ENCODE results near the gene ZDHHC3.

The ZDHHC3 gene

DNA sequence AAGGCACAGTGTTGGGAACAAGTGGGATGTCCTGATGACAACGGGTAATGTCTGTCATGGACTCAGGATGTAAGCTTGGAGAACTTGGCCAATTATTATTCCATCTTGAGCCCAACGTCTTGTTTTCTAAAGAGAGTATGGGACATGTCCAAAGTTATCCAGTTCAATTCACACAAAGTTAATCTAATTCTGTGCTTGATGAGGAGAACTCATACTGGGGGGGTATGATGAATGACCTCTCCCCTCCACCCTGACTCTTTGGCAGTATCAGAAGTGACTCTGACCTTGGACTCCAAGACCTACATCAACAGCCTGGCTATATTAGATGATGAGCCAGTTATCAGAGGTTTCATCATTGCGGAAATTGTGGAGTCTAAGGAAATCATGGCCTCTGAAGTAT is 65.3 kb downstream of the ZDHHC3 start:
- H3K79me2 ChIP-seq (ENCODE audit: control insufficient read depth, low read length), result no peaks in the 10 kb centered on the region

DNA sequence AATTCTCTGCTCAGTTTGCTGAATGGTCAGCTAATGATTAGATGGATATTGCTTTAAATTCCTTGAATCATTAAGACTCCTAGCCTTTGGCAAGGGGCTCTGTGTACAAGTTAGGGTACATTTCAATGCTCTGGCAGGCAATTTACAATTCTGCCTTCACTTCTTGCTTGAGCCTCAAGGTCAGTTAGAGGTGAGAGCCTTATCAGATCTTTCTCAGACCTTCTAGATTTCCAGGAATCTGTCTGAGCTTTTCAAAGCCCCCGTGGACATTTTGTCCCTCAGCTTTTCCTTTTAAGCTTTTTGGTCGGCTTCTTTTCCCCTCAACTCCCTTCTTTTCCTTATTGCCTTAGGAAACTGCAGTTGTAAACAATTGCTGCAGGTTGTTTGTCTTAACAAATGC is 66.9 kb downstream of the ZDHHC3 start:
- no peaks in the 10 kb centered on the region for H3K9me2 ChIP-seq (replicated peaks; ENCODE audit: control insufficient read depth, low read length)
- H3F3A ChIP-seq (ENCODE audit: control insufficient read depth, insufficient read depth), result no peaks in the 10 kb centered on the region
- TF ChIP-seq, protein P1, sequence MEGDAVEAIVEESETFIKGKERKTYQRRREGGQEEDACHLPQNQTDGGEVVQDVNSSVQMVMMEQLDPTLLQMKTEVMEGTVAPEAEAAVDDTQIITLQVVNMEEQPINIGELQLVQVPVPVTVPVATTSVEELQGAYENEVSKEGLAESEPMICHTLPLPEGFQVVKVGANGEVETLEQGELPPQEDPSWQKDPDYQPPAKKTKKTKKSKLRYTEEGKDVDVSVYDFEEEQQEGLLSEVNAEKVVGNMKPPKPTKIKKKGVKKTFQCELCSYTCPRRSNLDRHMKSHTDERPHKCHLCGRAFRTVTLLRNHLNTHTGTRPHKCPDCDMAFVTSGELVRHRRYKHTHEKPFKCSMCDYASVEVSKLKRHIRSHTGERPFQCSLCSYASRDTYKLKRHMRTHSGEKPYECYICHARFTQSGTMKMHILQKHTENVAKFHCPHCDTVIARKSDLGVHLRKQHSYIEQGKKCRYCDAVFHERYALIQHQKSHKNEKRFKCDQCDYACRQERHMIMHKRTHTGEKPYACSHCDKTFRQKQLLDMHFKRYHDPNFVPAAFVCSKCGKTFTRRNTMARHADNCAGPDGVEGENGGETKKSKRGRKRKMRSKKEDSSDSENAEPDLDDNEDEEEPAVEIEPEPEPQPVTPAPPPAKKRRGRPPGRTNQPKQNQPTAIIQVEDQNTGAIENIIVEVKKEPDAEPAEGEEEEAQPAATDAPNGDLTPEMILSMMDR (IDR thresholded peaks at IDR 0.05; ENCODE audit: low read depth, low read length, poor library complexity, severe bottlenecking), result no peak
- TF ChIP-seq EZH2phosphoT487 (IDR thresholded peaks at IDR 0.05; ENCODE audit: borderline replicate concordance, low read length), result no peak
- peaks cover 3% of the 10 kb centered on the region; the same call in 1 of the 2 replicates for H4K20me1 ChIP-seq (ENCODE audit: control insufficient read depth, insufficient read depth, low read depth, low read length)
- H3K27me3 ChIP-seq (ENCODE audit: control insufficient read depth, low read length), result peaks cover 14% of the 10 kb centered on the region
- no peak overlapping the region for H3K4me3 ChIP-seq (ENCODE audit: low read length)
- H3K27ac ChIP-seq (ENCODE audit: low read depth, low read length), result no peak overlapping the region
- H3K4me1 ChIP-seq (ENCODE audit: control insufficient read depth, low read length), result no peaks in the 10 kb centered on the region
- H3K9me3 ChIP-seq (ENCODE audit: control insufficient read depth, insufficient read depth, low read length), result no peaks in the 10 kb centered on the region; the same call in 1 of the 2 replicates
- H3K4me2 ChIP-seq (ENCODE audit: low read length), result no peak overlapping the region
- H3K36me3 ChIP-seq (ENCODE audit: control insufficient read depth, low read length), result no peaks in the 10 kb centered on the region
- H3K79me2 ChIP-seq (ENCODE audit: control insufficient read depth, low read length), result no peaks in the 10 kb centered on the region

More for the DNA sequence above, 65.3 kb downstream of the ZDHHC3 start:
- H3K36me3 ChIP-seq (ENCODE audit: control insufficient read depth, low read length), result no peaks in the 10 kb centered on the region
- H3K9me3 ChIP-seq (ENCODE audit: control insufficient read depth, insufficient read depth, low read length), result no peaks in the 10 kb centered on the region; the same call in 1 of the 2 replicates
- H3F3A ChIP-seq (ENCODE audit: control insufficient read depth, insufficient read depth), result no peaks in the 10 kb centered on the region
- H4K20me1 ChIP-seq (ENCODE audit: control insufficient read depth, insufficient read depth, low read depth, low read length), result peaks cover 3% of the 10 kb centered on the region; the same call in 1 of the 2 replicates
- H3K4me1 ChIP-seq (ENCODE audit: control insufficient read depth, low read length), result no peaks in the 10 kb centered on the region
- H3K9me2 ChIP-seq (replicated peaks; ENCODE audit: control insufficient read depth, low read length), result no peaks in the 10 kb centered on the region
- no peak overlapping the region for H3K4me3 ChIP-seq (ENCODE audit: low read length)
- H3K4me2 ChIP-seq (ENCODE audit: low read length), result no peak overlapping the region
- no peak overlapping the region for H3K27ac ChIP-seq (ENCODE audit: low read depth, low read length)
- no peak for TF ChIP-seq EZH2phosphoT487 (IDR thresholded peaks at IDR 0.05; ENCODE audit: borderline replicate concordance, low read length)
- TF ChIP-seq, protein P1 (IDR thresholded peaks at IDR 0.05; ENCODE audit: low read depth, low read length, poor library complexity, severe bottlenecking), result no peak
- peaks cover 9% of the 10 kb centered on the region for H3K27me3 ChIP-seq (ENCODE audit: control insufficient read depth, low read length)

DNA sequence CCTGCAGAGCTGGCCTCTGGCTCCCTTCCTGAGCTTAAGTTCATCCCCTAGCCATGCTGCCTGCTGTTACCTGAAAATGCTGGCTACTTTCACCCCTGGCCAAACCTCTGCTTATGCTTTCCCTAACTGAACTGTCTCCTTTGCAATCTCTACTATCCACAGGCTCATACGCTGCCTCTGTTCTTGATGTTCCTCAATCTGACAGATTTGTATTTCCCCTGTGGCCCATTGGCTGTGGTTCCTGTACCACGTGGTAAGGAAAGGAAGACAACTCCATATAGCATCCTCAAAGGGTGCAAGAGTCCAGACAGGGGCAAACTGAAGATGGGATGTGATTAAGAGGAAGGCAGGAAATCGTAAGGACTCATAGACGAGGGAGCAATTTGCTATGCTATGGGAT is 68.4 kb downstream of the ZDHHC3 start:
- Histone ChIP-seq H3K4me3 (ENCODE audit: low read length) (no peak overlapping the region), H3K36me3 (ENCODE audit: control insufficient read depth, low read length) (no peaks in the 10 kb centered on the region), H4K20me1 (ENCODE audit: control insufficient read depth, insufficient read depth, low read depth, low read length) (no peaks in the 10 kb centered on the region), H3K4me1 (ENCODE audit: control insufficient read depth, low read length) (no peaks in the 10 kb centered on the region), H3K27me3 (ENCODE audit: control insufficient read depth, low read length) (peaks cover 14% of the 10 kb centered on the region), H3K9me2 (replicated peaks; ENCODE audit: control insufficient read depth, low read length) (no peaks in the 10 kb centered on the region), H3K79me2 (ENCODE audit: control insufficient read depth, low read length) (no peaks in the 10 kb centered on the region), H3K9me3 (ENCODE audit: control insufficient read depth, insufficient read depth, low read length) (no peaks in the 10 kb centered on the region; the same call in 1 of the 2 replicates), H3F3A (ENCODE audit: control insufficient read depth, insufficient read depth) (no peaks in the 10 kb centered on the region), H3K27ac (ENCODE audit: low read depth, low read length) (no peak overlapping the region), H3K4me2 (ENCODE audit: low read length) (no peak overlapping the region)
- TF ChIP-seq EZH2phosphoT487 (IDR thresholded peaks at IDR 0.05; ENCODE audit: borderline replicate concordance, low read length), result no peak
- TF ChIP-seq, protein P1 (IDR thresholded peaks at IDR 0.05; ENCODE audit: low read depth, low read length, poor library complexity, severe bottlenecking), result no peak

All from DOHH2 (cell line).